BE2C (cell line): ENCODE data around the gene TEDC2.

ENCODE experiments used
- DNase-seq: peaks from one replicate; pipeline ENCODE4 v3.0.0-alpha.2; 2020
- H3K27me3 ChIP-seq: fragments of 250-450 bp; sonication (Bioruptor Pico); 2 replicates; pipeline ENCODE4 v1.5.1; 2020; ENCODE audit warnings: mild to moderate bottlenecking
- H3K36me3 ChIP-seq: fragments of 250-450 bp; sonication (Bioruptor Pico); 2 replicates; pipeline ENCODE4 v1.5.1; 2020; ENCODE audit warnings: mild to moderate bottlenecking
- H3K4me1 ChIP-seq: fragments of 250-450 bp; sonication (Bioruptor Pico); 2 replicates; pipeline ENCODE4 v1.5.1; 2020
- H3K4me3 ChIP-seq: 2 replicates; pipeline ENCODE4 v1.5.1; 2011; ENCODE audit warnings: low read depth, low read length
- H3K9me3 ChIP-seq: fragments of 250-450 bp; sonication (Bioruptor Pico); 2 replicates; pipeline ENCODE4 v1.5.1; 2020
- CTCF ChIP-seq: IDR thresholded peaks from 2 replicates; pipeline ENCODE4 v1.5.1; 2012; ENCODE audit warnings: mild to moderate bottlenecking, low read depth, low read length

TEDC2 gene

GRCh38 chr16:2425008-2425518, 34.8 kb upstream of the TEDC2 start:
- Histone ChIP-seq H3K4me1 (0 out of 2 replicates have a peak, but pooled peaks cover 2% of the 10 kb centered on the region), H3K4me3 (no peak overlapping the region), H3K9me3 (no peaks in the 10 kb centered on the region), H3K27me3 (no peaks in the 10 kb centered on the region), H3K36me3 (0 out of 2 replicates have a peak, but pooled peaks cover 3% of the 10 kb centered on the region)
- TF ChIP-seq CTCF = no peak
- DNase-seq = no peak

- DNase-seq = no peak
- Histone ChIP-seq H3K9me3 (no peaks in the 10 kb centered on the region), H3K36me3 (peaks cover 9% of the 10 kb centered on the region), H3K4me3 (no peak overlapping the region), H3K27me3 (no peaks in the 10 kb centered on the region), H3K4me1 (peaks cover 5% of the 10 kb centered on the region; the same call in 1 of the 2 replicates)
- TF ChIP-seq CTCF = no peak
Measured at GRCh38 chr16:2425825-2426430, 34.0 kb upstream of the TEDC2 start.

- Histone ChIP-seq H3K36me3 (peaks cover 17% of the 10 kb centered on the region), H3K4me3 (no peak overlapping the region), H3K4me1 (peaks cover 5% of the 10 kb centered on the region; the same call in 1 of the 2 replicates), H3K9me3 (no peaks in the 10 kb centered on the region), H3K27me3 (no peaks in the 10 kb centered on the region)
- TF ChIP-seq CTCF = no peak
- peak; percentile 57 for DNase-seq
Measured at GRCh38 chr16:2426941-2427361, 33.0 kb upstream of the TEDC2 start.

GRCh38 chr16:2427526-2427925, 32.4 kb upstream of the TEDC2 start:
- peaks cover 5% of the 10 kb centered on the region; the same call in 1 of the 2 replicates for H3K4me1 ChIP-seq
- H3K36me3 ChIP-seq = peaks cover 23% of the 10 kb centered on the region
- H3K4me3 ChIP-seq = no peak overlapping the region
- no peak for TF ChIP-seq CTCF
- H3K9me3 ChIP-seq = no peaks in the 10 kb centered on the region
- no peak for DNase-seq
- H3K27me3 ChIP-seq = no peaks in the 10 kb centered on the region

GRCh38 chr16:2428051-2428783, 31.7 kb upstream of the TEDC2 start:
- H3K4me3 ChIP-seq = peak overlapping the region; percentile 63
- peak; percentile 40 for DNase-seq
- no peaks in the 10 kb centered on the region for H3K9me3 ChIP-seq
- H3K4me1 ChIP-seq = peaks cover 5% of the 10 kb centered on the region; the same call in 1 of the 2 replicates
- H3K36me3 ChIP-seq = peaks cover 30% of the 10 kb centered on the region
- TF ChIP-seq CTCF = peak; percentile 20; the same call in 1 of the 2 replicates
- no peaks in the 10 kb centered on the region for H3K27me3 ChIP-seq

- no peak for DNase-seq
- Histone ChIP-seq H3K9me3 (no peaks in the 10 kb centered on the region), H3K36me3 (peaks cover 35% of the 10 kb centered on the region), H3K4me1 (peaks cover 5% of the 10 kb centered on the region; the same call in 1 of the 2 replicates), H3K4me3 (peak overlapping the region; percentile 63), H3K27me3 (no peaks in the 10 kb centered on the region)
- no peak for TF ChIP-seq CTCF
Measured at GRCh38 chr16:2428784-2429033, 31.2 kb upstream of the TEDC2 start.
